ENCODE data around the gene C1QTNF9. TPM values are rescaled to one million over a fixed set of nuclear protein-coding genes. Genes with fewer than 3 reads are reported as not detected.
"Not testable (repeated sequence)": the region's sequence is repeated elsewhere in the genome, so short reads cannot be mapped to it uniquely, and the experiment has no call there.

C1QTNF9 gene, protein sequence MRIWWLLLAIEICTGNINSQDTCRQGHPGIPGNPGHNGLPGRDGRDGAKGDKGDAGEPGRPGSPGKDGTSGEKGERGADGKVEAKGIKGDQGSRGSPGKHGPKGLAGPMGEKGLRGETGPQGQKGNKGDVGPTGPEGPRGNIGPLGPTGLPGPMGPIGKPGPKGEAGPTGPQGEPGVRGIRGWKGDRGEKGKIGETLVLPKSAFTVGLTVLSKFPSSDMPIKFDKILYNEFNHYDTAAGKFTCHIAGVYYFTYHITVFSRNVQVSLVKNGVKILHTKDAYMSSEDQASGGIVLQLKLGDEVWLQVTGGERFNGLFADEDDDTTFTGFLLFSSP
- total RNA-seq: 2.5 TPM
- long read RNA-seq, partial matches to known transcripts: 0 of 4 reads
- long read RNA-seq, other reads (novel, unspliced or antisense): 2 of 4 reads

DNA sequence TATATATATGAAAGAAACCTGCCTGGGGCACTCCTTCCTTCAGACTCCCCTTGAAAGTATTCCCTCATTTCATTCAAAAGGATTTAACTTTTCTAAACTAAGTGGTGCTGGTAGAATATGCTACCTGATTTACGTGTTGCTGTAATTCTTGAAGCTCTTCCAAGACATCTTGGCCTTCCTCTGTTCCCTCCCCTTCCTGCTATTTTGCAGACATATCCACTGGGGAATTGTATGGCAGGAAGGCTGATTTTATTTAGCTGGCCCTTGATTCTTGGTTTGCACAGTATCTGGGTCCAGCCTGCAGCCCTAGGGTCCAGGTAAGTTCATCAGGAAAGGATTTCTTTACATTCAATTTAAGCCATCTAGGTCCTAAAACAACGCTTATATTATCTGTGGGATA is at the start of gene C1QTNF9:
Gene C1QTNF9, plus strand, starts transcription at position 281 of the 400 bp plus-strand sequence. CDS start 6,424 bp downstream, outside the sequence.
- ATAC-seq (ENCODE audit: poor library complexity); DNase-seq; intact Hi-C loops (cut with DNase I): not testable (repeated sequence)

DNA sequence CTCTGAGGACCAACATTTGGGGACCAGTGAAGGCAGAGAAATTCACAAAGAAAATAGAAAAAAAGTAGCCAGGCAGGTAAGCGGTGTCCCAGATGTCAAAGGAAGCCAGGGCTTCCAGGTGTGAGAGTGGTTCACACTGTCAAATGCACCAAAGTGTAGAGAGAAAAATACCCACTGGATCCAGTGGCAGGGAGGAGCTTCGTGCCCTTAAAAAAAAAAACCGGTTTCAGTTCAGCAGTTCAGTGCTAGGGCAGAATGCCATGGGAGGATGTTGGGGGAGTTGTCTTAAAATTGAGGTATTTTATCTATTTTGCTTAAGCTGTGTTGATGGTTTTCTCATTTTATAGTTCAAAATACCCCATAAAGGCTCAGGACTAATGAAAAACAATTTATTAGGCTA is 47.8 kb upstream of the C1QTNF9 start:
- intact Hi-C loops (cut with DNase I): no loop called here
- ATAC-seq (ENCODE audit: poor library complexity): no peak

DNA sequence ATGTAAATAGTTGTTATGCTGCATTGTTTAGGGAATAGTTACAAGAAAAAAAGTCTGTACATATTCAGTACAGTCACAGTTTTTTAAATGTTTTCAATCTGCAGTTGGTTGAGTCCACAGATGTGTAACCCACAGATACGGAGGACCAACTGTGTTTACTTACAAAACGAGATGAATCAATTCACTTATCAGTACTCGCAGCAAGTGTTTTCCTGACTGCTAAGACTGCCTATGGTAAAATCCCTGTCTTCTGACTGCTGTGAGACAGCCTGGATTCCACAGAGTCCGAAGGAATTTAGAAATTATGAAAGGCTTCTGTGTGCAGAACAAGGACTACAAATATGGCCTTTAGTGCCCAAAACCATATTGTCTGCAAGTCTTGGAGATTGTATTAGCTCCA is 45.7 kb upstream of the C1QTNF9 start:
- intact Hi-C loops (cut with DNase I): no loop called here
- ATAC-seq (ENCODE audit: poor library complexity) (no peak), DNase-seq (no peak)

More for the DNA sequence above, 47.8 kb upstream of the C1QTNF9 start:
- DNase-seq: no peak

DNA sequence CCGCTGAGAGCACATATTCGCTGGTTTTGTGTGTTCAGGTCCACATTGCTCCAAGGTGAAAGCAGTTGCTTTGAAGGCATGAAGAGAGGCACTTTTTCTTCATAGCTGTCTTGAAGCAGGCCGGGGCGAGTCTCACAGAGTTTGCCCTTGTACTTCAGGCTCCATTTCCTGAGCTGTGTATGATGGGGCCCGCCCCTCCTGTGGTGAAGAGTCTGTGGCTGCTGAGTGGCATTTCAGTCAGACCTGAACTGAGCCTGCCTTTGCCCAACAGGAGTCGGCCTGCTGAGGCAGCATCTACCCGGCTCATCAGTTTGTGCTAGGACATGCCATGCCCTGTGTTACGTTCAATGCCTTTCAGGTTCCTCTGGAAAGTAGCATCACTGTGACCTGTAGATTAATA is 44.4 kb upstream of the C1QTNF9 start:
- ATAC-seq (ENCODE audit: poor library complexity) (no peak), DNase-seq (no peak)
- intact Hi-C loops (cut with DNase I): no loop called here

DNA sequence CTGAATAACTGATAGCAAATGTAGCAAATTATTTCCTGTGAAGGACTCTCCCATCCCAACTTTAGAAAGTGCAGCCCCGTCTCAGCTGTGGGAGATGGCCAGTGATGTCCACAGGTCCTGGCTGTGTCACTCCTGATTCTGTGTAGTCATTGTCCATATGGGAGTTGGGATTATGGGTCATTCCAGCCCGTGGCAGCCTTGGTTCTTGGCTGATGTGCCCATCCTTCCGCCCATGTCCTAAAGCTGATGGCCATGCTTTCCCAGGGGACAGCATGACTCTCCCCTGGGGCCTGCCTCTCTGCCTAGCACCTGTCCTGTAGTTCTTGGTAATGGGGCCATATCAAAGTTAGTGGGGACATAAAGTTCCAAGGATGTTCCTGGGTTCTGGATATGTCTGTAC is 43.9 kb upstream of the C1QTNF9 start:
- intact Hi-C loops (cut with DNase I): no loop called here
- no peak for DNase-seq
- ATAC-seq (ENCODE audit: poor library complexity): no peak

DNA sequence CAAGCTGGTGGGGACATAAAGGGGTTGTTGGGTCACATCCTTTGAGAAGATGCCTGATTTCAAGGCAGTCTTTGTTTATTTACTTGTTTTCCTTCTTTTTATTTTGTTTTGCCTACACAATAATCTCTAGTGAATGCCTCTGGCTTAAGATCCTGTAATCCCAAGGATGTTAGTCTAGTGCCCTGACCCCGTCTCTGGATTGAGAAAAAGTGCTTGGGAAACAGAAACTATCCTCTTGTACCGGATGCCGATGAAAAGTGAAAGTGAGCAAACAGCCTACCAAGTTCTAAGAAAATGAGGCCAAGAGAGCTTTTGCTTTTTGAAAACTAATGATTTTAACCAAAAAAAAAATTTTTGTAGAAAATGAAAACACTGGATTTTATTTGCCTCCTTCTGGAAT is 42.1 kb upstream of the C1QTNF9 start:
- no peak for ATAC-seq (ENCODE audit: poor library complexity)
- no peak for DNase-seq
- intact Hi-C loops (cut with DNase I): no loop called here

DNA sequence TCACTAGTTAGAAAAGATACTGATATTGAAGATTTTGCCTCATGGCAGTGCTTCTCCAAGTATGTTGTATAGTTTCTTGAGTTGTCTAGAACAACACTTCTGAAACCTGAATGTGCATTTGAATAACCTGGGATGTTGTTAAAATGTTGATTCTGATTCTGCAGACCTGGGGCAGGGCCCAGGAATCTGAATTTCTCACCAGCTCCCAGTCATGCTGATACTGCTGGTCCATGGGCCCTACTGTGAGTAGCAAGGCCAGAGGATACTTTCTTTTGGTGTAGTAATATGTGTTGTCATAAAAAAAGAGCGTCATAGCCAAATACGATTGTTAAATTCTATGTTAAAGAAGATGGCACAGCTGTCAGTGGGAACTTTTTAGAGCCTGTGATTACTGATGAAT is 41.6 kb upstream of the C1QTNF9 start:
- intact Hi-C loops (cut with DNase I): no loop called here
- DNase-seq: no peak
- no peak for ATAC-seq (ENCODE audit: poor library complexity)

DNA sequence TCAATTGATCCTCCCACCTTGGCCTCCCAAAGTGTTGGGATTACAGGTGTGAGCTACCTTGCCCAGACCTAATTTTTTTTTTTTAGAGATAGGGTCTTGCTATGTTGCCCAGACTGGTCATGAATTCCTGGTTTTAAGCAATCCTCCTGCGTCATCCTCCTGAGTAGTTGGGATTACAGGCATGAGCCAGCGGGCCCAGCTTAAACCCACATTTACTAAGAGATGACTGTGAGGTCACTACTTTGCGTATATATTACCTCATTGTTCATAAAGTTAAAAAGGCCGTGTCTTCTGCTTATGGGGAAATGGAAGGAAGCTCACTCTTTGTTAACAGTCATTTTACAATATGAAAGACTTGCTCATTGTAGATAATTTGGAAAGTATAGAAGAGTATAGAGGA is 39.6 kb upstream of the C1QTNF9 start:
- intact Hi-C loops (cut with DNase I): no loop called here
- no peak for DNase-seq
- no peak for ATAC-seq (ENCODE audit: poor library complexity)

DNA sequence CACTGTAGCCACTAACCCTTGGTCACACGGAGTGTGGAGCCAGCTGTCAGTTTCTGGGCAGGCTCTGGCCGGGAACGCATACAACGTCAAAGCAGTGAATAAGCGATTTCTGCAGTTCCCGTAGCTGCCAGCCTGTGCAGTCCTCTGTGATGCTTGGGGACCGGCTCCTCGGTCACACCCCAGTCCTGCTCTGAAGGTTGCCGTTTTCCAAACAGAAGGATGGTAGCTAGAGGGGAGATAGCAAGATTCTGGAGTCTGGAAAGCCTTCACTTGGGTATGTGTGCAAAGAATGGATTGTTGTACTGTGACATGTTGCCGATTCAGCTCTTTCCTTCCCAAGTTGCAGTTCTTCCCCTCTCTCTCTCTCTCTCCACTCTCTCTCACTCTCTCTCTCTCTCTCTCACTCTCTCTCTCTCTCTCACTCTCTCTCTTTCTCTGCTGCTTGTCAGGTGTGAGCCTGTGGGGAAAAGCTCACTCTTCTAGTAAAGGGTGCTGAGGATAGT is 38.7 kb upstream of the C1QTNF9 start:
- peak; percentile 80 for ATAC-seq (ENCODE audit: poor library complexity)
- peak; percentile 77 for DNase-seq
- intact Hi-C loops (cut with DNase I): no loop called here

DNA sequence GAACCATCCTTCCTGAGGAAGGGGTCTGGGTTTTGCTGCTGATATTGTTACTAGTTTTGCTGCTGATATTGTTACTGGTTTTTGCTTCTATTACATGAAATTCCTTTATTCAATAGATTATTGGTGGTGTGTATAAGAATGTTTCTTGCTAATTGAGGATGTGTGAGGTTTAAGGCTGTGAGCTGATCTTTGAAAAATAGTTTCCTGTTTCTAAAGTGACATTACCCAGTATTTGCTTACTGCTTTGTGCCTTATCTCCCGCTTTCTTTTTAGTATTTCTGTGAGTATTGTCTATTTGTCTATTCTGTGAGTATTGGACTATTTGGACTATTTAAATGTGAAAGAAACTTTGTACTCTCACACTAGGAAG is 38.2 kb upstream of the C1QTNF9 start:
- DNase-seq (no peak), ATAC-seq (ENCODE audit: poor library complexity) (no peak)
- intact Hi-C loops (cut with DNase I): no loop called here

DNA sequence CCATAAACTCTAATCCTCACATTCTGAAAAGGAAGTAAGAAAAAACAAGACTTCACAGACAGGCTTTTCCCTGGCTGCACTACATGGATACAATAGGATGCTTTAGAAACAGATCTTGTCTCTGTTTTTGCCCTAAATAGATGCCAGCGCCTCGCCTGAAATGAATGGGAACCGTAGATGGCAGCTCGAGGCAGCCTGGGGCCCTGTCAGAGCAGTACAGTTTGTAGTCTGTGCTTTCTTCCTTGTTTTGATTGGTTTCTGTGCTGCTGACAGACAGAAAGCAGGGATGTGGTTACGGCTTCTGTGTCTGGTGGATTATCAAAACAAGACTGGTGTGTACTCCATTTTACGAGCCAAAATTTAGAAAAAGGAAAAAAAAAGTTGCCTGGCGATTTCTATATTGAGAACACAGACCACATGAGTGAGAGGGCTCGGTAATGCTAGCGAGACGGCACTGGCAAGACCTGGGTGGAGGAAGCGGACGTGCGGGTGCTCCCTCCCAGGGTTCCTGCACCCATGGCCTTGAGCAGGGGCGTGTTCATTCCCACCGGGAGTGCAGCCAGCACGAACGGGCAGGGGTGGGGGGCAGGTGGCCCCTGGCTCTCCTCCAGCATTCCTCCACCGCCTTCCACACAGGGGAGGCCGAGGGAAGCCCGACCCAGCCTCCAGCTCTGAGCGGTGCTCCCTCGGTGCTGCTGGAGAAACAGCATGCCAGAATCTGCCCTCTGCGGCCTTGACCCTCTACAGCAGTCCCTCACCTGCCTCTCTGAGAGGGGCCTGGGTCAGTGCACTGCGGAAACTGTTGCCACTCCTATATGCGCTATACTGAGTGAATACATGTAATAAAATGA is 37.6 kb upstream of the C1QTNF9 start:
- intact Hi-C loops (cut with DNase I): no loop called here
- DNase-seq (peak; percentile 83), ATAC-seq (ENCODE audit: poor library complexity) (peak; percentile 83)

DNA sequence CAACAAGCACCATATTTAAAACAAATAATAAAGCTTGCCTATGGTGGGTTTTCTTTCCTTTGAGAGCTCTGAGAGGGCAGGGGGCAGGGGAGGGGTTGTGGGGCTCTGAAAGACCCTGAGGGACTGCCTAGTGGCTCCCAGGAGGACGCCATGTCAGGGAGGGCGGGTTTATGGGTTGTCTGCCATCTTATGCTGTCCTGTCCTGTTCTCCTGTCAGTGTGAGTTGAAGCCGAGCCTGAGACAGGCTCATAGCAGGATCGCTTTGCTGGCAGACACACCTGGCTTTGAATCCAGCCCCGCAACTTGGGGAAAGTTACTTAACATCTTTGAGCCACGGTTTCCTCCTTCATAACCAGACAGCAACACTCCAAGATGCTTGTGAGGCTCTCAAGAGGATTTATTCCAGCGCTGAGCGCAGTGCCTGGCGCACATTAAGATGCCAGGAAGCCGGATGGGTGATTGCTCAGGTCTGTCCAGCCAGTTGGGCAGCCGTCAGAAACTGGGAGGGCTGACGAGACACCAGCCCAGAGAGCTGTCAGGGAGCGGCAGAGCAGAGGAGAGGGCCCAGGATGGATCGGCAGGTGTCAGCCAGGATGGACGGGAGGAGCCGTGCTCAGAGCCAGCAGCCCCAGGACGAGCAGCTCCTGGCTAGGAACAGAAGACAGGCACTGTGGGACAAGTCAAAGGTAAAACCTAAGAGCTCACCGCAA is 36.8 kb upstream of the C1QTNF9 start:
- no peak for DNase-seq
- no peak for ATAC-seq (ENCODE audit: poor library complexity)
- intact Hi-C loops (cut with DNase I): no loop called here

DNA sequence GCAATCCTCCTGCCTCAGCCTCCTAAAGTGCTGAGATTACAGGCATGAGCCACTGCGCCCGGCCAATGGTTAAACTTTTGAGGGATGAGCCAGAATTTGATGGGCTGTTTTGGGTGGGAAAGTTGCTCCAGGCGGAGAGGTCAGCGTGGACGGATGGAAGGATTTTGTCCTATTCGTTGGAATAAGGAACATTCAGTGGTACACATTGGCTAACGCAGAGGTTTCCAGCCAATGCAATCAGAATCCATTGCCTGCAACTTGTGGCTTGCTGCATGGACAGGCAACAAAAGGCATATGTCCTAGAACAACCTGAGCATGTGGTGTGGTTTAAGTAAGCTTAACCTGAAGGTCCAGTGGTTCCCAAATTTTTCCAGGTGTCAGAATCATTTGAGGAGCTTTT is 35.5 kb upstream of the C1QTNF9 start:
- intact Hi-C loops (cut with DNase I): no loop called here
- DNase-seq: no peak

DNA sequence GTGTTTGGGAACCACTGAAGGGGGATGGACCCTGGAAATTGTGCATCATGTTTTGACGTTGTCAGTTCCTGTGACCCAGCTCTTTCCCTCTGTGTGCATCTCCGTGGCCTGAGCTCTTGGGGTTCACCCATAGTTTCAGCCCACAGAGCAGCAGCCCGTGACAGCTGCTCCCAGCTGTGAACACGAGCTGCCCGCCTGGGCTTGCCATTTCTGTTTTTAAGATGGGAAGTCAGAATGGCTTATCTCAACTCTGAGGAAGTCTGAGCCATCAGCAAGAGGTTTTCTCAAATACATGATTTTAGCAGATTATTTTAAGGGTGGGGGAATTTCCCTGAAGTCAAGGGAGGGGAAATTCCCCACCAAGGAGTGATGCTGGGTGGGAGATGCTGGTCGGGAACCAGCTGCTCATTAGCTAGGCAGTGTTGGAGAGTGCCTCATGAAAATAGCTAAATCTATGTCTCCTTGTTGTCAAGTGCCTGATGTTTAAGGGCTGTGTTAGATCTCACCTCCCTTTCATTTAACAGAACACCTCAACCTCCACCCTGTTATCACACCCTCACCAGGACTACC is 34.8 kb upstream of the C1QTNF9 start:
- intact Hi-C loops (cut with DNase I): no loop called here
- ATAC-seq (ENCODE audit: poor library complexity) (no peak), DNase-seq (peak; percentile 58)

More for the DNA sequence above, 35.5 kb upstream of the C1QTNF9 start:
- ATAC-seq (ENCODE audit: poor library complexity): no peak

DNA sequence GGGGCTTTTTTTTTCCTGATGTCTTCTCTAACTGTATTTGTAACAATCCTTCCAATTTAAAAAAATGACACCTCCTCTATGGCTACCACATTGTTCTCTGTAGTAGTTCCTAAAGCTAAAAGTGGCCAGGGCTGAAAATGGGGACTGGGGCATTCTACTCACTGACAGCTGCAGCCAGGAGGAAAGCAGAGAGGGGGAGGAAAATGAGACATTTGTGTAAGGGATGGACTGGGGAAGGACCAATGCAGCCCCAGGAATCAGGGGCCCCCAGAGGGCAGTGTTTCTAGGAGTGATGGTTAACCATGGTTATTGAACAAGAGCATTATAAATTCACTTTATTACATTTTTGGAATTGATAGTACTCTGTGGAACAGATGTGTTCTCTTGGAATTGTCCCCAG is 34.3 kb upstream of the C1QTNF9 start:
- DNase-seq (no peak), ATAC-seq (ENCODE audit: poor library complexity) (no peak)
- intact Hi-C loops (cut with DNase I): no loop called here

DNA sequence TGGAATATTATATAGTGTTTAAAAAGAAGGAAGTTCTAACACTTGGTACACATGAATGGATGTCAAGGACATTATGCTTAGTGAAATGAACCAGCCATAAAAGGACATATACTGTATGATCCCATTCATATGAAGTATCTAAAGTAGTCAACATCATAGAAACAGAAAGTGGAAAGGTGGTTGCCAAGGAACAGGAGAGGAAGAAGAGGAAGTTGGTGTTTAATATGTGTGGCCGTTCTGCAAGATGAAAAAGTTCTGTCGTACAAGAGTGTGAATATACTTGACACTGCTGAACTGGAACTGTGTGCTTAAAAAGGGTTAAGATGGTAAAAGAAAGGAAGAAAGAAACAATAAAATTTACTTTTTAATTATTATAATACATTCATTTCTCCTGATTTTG is 33.1 kb upstream of the C1QTNF9 start:
- ATAC-seq (ENCODE audit: poor library complexity) (no peak), DNase-seq (no peak)
- intact Hi-C loops (cut with DNase I): no loop called here

DNA sequence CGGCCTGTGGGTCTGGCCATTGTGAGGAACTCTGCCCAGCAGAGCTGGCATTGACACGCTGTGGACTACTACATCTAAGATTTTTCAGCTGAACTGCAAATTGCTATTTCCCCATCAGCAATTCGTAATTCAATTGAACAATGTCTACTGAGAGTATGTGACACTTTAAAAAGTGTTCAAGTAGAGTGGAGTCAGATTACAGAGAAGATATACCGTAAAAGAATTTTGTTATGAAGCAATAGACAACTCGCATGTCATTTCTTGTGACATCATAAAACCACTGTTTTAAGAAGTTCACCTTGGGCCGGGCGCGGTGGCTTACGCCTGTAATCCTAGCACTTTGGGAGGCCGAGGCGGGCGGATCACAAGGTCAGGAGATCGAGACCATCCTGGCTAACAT is 32.5 kb upstream of the C1QTNF9 start:
- intact Hi-C loops (cut with DNase I): no loop called here
- ATAC-seq (ENCODE audit: poor library complexity) (no peak), DNase-seq (no peak)

DNA sequence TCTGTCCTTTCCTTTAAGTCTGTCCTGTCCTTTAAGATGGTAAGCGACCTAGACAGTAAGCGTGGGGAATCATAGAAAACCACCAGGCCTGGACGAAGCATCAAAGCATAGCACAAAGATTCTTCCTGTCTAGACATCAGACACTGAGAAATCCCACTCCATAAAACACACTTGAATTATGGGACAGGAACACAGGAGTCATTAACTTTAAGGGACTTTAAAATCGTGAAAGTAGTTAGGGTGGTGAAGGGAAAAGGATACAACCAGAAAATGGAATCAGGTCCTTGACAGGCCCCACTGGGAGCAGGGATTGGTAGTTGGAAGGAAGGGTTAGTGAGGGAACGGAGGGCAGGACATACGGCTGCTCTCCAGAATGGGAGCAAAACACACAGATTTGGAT is 31.6 kb upstream of the C1QTNF9 start:
- intact Hi-C loops (cut with DNase I): no loop called here
- DNase-seq: no peak
- ATAC-seq (ENCODE audit: poor library complexity): no peak

Measured in Right ventricle myocardium superior (tissue), 1 donor.